OCI-LY1 (cell line): ENCODE data around the gene TSEN2.

Source experiments
- CTCF ChIP-seq: fragments of 200-600 bp; sonication (generic), shearing (Covaris generic); IDR thresholded peaks from 2 replicates; pipeline ENCODE4 v1.5.1; 2017; ENCODE audit warnings: mild to moderate bottlenecking, antibody characterized with exemption, low read length, moderate library complexity, mixed read lengths
- EZH2 ChIP-seq: fragments of 200-600 bp; sonication (generic), shearing (Covaris generic); IDR thresholded peaks from 2 replicates; pipeline ENCODE4 v1.8.0; 2017; ENCODE audit warnings: borderline replicate concordance, mixed run types, mild to moderate bottlenecking, antibody characterized with exemption, low read length, moderate library complexity, mixed read lengths

- TF ChIP-seq CTCF (no peak), EZH2 (no peak)
Observed at GRCh38 chr3:12558706-12559105, 74.4 kb downstream of the TSEN2 start.
